HCEC 1CT (cell line): ENCODE data around the gene PPM1H.
A peak's percentile ranks its signal among the peaks of the same experiment; 100 is the strongest.

Source experiments
- DNase-seq: peaks from one replicate; pipeline ENCODE4 v3.0.0-alpha.2; 2017

The PPM1H gene

DNA sequence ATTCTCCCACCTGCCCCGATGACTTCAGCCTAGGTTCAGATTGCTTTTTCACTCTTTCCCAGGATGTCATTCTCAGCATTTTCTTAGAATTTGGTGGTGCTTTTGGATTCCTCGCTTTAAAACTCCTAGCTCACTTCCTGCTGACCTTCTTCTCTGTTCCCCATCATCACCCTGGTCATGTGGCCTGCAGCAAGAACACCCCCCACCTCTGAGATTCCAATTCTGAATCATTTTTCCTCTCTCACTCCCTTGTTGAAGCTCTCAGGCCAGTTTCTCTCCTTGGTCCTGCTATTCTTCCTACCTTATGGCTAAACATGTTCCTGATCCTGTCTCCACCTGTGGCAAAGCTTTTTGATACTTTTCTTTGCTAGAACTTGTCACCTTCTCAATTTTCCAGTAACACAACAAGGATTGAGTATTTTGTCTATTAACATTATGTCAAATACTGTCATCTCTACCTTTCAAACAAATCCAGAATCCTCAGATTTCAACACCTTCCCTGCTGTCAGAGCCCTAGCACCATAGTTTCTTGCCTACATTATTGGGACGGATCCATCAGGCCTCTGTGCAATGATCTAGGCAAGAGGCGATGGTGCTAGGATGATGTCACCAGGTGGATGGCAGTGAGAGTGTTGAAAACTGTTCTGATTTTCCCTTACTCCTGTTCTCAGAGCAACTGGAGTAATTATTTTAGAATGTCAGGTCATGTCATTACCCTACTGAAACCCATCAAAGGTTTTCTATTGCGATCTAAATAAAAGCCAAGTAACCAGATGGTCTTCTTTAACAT lies 234.7 kb downstream of the PPM1H start:
- no peak for DNase-seq

DNA sequence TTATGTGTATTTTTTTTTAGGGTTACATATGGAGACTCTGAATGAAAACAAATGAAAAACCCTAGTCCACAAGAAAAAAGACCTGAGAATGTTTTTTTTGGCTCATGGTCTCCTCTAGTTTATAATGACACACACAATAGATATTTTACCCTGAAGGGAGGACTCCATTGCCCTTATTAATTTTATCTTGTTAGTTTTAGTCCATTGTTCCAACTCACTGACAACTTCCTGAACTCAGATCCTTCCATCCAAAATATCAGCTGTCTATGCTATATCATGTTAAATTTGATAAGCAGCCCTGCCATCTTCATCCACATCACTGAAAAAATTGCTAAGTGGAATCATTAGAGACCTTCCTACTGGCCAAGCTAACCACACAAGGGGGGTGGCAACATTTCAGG lies 236.2 kb downstream of the PPM1H start:
- DNase-seq = peak; percentile 26

DNA sequence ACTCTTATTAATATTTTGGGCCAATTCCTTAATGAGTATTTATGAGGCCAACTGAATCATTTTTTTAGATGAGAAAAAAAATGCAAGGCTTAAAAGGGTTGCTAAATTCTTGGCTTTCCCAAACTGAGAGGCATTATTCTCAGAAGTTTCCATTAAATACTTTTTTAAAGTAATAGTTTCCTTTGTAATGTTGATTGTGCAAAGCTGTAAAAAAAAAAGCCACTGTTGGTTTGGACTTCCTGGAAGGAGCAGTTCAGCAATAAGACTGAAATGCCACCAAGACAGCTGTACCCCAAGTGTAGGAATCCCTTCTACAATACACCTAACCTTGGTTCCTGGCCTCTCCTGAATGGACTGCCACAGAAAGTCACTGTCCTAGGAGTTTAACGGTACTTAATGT lies 237.1 kb downstream of the PPM1H start:
- no peak for DNase-seq

DNA sequence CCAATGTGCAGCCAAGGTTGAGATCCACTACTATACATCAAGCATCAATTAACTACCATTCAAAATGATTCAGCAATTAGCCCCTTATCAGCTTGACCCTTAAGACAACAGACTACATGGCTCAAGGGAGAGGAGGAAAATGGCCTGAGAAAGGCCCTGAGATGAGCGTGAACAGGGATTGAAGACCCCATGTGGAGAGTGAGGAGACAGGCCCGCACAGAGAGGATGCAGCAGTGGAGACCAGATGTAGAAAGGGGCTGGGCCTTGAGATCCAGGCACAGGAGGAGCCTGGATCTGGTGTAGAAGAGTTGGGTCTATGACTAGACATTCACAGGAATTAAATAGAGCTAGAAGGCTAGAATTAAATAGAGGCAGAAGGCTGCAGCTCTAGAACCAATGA lies 239.3 kb downstream of the PPM1H start:
- DNase-seq = no peak

DNA sequence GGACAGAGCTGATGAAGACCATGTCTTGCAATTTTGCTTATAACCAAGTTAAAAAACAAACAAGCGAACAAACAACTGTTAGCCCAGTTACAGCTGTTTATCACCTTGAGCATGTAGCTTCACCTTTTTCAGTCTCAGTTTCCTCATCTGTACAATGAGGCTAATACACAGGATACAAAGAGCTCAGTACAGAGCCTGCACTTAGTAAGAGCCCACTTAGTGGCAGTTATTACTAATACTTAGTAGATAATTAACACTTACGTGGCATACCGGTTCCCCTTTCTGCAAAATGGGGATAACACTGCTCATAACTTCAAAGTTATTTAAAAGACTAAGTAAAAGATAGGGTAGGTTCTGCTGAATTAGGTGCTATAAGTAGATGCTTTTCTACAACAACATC lies 240.3 kb downstream of the PPM1H start:
- no peak for DNase-seq

DNA sequence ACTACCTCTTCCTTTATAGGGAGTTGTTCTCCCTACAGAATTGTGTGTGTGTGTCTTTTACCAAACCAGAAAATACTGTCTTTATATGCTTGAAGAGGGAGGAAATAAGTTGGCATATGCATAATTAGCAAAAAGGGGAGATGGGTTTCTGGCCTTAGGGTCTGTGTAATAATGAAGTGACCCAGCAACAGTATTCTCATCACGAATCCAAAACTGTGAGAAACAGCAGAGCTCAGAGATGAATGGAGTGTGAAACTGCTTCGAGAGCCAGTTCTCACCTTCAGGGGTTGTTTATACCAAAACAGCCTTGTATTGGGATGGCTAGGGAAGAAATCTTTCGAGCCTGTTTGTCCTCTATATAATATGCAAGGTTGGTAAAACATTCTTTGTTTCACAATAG lies 240.8 kb downstream of the PPM1H start:
- no peak for DNase-seq

DNA sequence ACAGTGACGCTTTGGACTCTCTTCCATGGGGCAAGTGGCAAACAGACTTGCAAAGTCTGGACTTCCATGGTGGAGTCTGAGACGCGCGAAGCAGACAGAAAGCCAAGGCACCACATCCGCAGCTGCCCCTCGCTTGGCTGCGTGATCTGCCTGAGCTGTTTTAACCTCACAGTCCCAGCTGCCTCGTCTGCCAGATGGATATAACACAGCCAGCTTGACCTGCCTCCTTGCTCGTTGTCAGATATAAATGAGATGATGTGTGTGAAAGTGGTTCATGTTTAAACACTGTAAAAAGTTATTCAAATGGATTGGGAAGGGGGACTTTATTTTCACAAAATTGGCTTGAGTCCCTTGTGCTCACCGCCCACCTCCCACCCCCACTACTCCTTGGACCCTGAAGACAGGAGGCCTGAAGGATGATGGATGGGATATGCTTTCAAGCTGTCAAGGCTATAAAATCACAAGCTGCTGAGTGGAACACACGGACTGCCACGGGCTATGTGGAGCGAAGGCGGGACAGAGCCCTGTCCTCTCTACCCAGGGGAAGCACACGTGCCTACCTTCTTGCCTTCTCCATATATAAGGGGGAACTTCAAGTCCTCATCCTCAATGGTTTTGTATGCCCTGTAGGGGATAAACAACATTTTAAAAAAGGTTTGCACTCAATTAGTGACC lies 241.4 kb downstream of the PPM1H start:
- no peak for DNase-seq

DNA sequence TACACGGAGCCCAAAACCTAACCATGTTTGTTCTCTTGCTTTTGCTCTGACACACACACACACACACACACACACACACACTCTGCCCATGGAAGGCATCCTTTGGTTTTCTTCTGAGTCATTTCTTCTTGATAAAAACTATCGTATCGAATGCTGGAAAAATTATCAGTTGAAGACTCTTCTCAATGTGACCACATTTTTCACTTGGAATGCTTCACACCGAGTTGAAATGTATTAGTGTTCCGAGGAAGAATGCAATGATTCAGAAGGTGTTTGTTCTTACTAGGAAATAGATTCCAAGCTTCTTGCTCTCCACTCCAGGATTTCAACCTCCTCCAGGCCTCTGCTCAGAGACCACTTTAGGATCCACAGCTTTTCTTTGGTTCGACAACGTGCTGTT lies 242.1 kb downstream of the PPM1H start:
- peak; percentile 68 for DNase-seq

DNA sequence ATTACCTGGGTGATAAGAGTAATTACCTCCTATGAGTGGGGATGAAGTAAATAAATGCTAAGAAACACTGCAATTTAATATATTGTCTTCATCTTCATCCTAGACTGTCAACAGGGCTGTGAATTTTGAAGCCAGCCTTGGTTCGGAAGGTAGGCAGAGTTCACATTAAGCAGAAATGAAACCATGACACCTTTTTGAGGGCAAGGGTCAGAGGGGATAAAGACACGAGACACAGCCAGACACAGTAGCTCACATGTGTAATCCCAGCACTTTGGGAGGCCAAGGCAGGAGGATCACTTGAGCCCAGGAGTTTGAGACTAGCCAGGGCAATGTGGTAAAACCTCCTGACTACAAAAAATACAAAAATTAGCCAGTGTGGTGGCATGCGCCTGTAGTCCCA lies 243.6 kb downstream of the PPM1H start:
- DNase-seq = no peak

DNA sequence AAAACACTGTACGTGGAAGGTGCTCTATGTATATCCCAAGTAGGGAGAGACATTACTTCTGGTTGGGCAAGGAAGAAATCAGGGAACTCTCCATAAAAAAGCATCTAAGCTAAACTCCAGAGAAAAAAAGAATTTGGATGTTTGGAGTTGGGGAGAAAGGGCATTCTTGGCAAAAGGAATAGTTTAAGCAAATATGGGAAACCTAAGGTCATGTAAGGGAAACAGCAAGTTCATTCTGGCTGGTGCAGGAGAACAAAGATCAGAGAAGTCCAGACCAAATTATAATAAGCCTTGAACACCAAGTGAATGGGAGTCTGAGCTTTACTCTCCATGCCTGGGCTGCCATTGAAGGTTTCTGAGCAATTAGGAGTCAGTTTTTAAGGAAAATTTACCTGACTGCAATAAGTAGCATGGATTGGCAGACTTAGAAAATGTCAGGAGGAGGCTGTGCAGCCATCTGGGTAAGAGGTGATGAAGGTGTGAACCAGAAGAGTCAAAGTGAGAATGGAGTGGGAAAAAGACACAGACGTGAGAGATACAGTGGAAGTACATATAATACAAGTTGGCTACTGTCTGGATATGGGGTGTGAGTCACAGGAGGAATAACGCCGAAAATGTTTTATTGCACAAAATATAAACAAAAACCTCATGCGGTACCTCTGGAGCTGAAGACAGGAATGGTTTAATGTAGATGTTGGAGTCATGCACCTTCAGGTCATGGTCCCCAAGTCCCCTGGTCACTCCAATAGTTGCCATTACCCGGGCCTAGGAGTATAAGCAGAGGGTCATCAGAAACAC lies 245.7 kb downstream of the PPM1H start:
- peak; percentile 63 for DNase-seq

DNA sequence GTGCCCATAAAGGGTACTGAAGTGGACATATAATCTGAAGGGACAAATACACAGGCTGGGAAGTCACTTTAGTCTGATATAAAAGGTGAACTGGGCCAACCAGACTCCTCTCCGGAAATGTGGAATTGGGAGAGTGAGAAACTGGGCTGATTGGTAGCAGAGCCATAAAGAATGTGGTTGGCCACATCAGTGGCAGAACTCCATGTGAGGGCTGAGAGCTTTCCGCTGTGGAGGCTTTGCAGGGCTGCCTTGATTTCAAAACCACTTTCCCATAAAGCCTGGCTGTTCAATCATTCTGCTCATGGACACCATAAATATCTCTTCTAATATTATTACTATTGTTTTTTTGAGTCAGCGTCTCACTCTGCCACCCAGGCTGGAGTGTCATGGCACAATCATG lies 248.0 kb downstream of the PPM1H start:
- DNase-seq = no peak

DNA sequence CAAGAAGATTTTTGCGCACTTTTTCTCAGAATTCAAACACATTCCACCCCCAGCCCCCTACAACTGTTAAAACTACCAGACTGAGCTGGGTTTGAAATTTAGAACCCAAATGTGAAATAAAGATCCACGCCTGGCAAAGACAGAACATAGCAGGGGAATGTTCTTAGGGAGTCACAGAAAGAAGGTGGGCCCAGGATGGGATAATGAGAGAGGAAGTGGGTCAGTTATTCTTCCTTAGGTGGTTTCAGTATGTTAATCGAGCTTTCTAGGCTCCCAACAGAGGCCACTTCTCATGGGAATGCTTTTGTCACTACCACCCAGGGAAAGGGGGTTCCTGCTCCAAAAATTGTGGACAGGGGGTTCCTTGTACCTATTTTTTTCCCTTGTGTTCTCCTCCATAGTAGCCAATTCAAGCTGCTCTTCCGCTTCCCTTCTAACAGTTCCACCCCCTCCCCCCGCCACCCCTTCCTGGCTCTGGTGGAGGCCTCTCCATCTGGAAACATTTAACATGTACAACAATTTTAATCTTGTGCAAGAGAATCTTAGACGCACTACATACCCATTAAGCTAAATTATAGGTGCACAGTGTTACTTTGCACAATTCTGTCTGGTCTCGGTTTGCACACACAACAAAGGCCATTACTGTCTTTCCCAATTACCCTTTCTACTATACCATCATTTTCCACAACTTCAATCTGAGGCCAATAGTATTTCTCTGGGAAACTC lies 250.2 kb downstream of the PPM1H start:
- DNase-seq = peak; percentile 36

DNA sequence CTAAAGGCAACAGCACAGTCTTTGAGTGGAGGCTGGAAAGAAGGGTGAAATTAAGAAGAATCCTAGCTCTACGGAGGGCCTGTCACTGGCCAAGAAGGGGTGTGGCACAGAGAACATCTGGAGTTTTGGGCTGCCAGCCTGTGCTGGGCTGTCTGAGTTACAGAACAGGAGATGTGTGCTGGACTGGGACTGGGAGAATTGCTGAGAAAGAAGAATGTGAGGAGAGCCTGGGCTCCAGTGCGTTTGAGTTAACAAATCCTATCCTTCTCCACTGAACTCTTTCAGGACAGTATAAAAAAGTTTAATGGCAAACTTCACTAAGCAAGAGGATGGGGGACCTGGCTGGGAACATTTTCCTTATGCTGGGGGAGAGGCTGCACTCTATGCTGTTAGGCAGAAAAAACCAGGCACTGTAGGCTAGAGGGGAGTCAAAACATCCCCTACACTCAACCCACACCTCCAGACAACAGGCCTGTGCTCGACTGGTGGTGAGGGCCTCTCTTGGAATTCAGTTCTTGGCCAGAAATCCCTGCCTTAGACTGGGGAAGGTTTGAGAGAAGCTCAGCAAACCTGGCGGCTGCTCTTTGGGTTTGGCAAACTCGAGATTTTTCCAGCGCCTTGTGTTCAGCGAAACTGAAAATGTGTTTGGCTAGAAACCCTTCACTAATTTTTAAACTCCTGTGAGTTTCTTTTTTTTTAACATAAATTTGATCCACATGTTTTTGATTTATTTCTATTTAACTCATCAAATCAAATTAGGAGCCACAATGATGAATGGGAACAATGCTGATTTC lies 251.0 kb downstream of the PPM1H start:
- no peak for DNase-seq

DNA sequence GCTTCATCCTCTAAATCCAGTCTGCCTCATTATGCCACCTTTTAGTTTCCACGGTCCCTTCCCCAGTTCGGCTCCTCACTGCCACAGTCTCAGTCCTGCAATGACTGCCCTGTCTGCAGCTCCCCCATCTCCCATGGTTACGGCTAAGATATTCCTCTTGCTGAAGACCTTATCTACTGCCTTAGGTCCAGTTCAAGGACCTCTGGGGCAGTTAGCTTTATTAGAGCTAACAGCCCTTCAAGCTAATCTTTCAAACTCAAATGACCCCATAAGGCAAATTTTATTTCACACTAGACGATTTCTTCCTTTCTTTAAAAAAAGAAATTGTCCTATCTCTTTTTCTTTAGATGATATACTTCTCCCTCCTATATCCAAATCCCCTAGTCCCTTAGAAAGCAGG lies 253.6 kb downstream of the PPM1H start:
- no peak for DNase-seq

DNA sequence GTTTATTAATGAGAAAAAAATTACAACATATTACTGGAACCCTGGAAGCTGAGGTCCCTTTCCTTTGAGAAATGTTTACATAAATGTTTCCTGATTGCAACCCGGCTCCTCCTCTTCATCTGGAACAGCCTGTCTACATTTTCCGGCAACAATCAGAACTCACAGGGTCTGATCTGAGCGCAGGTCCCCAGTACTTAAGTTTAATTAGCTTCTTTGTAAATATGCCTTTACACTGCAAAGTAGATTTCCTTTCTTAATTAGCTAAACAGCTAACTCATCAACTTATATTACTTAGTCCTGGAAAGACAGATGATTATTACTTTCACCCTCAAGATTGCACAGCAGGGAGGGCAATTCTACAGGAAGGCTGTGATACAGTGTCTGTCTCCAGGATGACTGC lies 255.3 kb downstream of the PPM1H start:
- DNase-seq = peak; percentile 21

DNA sequence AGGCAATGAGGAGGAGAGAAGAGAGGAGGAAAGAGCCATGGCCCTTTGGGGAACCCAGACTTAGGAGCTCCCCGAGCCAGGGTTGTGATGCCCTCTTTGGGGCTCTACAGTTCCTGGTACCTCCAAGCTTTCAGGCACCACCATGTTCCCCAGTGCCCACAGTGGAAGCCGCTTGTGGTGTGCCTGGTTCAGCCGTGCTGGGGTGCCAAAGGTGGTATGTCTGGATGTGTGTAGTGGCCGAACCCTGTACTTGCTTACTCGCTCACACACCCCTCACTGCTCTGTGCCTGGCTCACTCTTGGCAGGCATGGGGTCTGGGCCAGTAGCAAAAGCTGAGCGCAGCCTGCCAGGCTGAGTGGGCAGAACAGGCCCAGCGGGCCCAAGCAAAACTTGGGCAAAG lies 257.6 kb downstream of the PPM1H start:
- no peak for DNase-seq

DNA sequence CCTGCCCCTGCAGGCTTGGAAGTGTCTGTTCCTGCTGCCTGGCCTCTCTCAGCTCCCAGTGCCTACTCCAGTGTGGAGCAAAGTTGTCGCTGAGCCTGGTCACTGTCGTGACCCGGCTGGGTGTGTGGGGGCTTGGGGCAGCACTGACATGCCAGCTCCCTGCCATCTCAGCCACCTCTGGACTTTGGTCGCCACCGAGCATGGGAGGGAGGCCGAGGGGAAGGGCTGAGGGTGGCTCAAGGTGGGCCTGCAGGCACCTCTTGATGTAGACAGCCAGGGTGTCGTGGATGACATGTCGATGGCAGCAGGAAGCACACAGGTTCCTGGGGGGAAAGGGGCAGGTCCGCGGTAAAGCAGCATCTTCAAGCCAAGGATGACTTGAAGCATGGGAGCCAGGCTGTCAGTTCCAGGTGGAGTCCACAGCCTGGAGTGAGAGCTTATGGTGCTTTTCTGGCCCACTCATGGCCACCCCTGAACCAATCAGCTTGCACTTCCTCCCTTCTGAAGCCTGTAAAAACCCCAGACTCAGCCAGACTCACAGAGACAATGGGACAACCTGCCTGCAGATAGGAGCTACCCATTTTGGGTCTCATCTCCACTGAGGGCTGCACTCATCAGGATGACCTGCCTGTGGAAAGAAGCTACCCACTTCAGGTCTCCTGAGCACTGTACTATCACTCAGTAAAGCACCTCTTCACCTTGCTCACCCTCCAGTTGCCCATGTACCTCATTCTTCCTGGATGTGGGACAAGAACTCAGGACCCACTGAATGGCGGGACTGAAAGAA lies 258.2 kb downstream of the PPM1H start:
- DNase-seq = no peak

DNA sequence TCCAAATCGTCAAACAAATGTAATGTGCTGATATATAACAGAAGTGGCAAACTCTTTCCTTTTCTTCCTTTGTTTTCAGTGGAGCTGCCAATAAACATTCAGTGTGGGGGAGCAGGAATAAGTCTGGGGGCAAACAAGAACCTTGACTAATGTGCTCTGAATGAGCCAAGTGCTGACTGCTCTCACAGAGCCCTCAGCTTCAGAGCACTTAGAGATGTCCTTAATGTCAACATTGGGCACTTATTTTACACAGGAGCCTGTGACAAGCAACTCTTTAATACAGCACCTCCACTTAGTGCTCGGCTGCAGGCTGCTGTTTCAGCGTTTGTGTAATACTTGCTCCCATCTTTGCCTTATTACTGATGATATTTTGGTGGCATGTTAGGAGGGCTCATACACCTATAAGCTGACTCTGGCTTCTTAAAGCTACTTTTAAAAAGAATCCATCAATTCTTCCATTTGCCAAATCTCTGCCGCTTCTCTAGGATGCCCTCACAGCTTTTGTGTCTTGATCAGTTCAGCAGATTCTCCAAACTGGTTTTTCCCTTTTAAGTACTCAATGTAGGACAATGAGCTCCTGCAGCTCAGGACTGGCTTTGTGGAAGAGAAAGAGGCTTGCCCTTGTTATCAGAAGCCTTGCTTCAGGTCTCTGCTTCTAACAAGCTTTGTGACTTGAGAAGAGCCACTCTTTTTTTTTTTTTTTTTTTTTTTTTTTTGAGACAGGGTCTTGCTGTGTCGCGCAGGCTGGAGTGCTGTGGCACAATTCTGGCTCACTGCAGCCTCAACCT lies 261.7 kb downstream of the PPM1H start:
- DNase-seq = no peak

DNA sequence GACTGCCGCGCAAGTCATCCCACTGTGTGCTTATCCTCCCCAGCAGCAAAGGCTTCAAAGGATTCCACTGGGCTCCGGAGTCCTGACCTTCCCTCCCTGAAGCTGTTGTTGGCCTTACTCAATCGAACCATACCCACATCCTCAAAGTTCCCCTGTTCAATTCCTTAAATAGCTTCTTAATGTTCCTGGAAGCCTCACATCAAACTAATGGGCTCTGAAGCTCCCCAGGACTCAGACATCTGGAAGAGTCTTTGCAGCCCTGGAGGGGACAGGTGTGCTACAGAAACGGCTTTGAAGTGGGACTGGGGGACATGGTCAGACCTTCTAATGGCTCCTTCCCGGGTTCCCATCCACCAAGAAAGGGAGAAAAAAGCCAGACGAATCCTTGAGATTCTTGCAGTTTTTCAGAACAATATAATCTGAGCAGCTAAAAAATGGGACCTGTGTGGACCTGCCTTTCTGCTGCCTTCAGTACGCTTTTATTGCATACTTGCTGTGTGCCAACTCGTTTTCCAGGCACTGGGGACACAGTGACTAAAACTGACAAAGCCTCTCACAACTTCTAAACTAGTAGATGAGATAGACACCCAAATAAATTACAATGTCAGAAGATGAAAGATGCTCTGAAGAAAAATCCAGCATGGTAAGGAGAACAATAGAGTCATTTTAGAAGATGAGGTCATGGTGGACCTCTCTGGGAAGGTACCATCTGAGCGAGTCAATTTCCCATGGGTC lies 263.8 kb downstream of the PPM1H start:
- DNase-seq = no peak

DNA sequence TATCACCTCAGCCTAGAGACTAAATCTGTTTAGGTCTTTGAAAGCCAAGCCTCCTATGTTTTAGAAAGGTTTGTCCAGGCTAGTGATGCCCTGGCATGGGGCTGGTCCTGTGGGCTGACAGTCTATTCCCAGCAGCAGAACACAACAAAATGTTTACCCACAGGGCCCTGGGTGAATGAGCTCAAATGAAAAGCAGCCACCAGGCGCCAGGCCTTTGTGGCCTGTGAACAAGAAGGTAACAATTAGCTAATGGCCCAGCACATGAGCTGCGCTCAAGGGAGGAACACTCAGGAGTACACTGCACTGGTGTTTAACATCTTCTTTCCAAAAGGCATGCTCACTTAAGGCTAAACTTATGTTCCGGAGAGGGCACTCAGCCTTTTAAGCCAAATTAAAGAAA lies 266.2 kb downstream of the PPM1H start:
- DNase-seq = no peak
